ENCODE results near the gene CPA4.

GRCh38 chr7:130270947-130271800 is 21.8 kb upstream of the CPA4 start:
- TF ChIP-seq POLR2A (IDR thresholded peaks at IDR 0.05) (no peak), CTCF (IDR thresholded peaks at IDR 0.05) (no peak)
